HCT116 (cell line): ENCODE results near the gene REST. TPM values are rescaled to one million over a fixed set of nuclear protein-coding genes. Genes with fewer than 3 reads are reported as not detected.

Experiments used
- ATAC-seq: fragments of 200-7000 bp; cut with Tn5 transposase; 2 replicates; pipeline ENCODE4 v1.9.1; 2020; ENCODE audit warnings: mild to moderate bottlenecking, moderate library complexity
- BruUV-seq: library from RNA; stranded (reverse); fragments of 400-500 nt; replicated peaks from 2 replicates; lab custom pipeline; 2021; lab: Mats Ljungman, UMichigan
- CTCF ChIA-PET: fragments of 300-600 bp; sonication (Branson Sonifier 250); formaldehyde crosslinking; loops from one replicate; lab custom pipeline; 2021; ENCODE audit warnings: antibody characterized with exemption; lab: Charles Lee
- POLR2A ChIA-PET: fragments of 300-600, 350-600 bp; sonication (Branson Sonifier 250); formaldehyde crosslinking; loops from one replicate; lab custom pipeline; 2021; ENCODE audit warnings: antibody characterized with exemption; lab: Charles Lee
- RAD21 ChIA-PET, 2 experiments: fragments of 300-600 bp; sonication (Branson Sonifier 250); formaldehyde crosslinking; loops; one replicate each; lab custom pipeline; 2023; ENCODE audit warnings: low total read pairs in 2 of 2; ENCODE audit not compliant: uncharacterized antibody in 2 of 2, unreplicated experiment in 2 of 2, low non-redundant PET in 1 of 2; lab: Charles Lee
- DNase-seq: peaks from one replicate; pipeline ENCODE4 v3.0.0-alpha.2; 2010; ENCODE audit warnings: low read depth, low spot score
- H2AFZ ChIP-seq: fragments of 200-600 bp; shearing (Covaris generic), sonication (generic); 2 replicates; pipeline ENCODE4 v1.6.1; 2017; ENCODE audit warnings: low read depth, mixed run types, mixed read lengths, antibody characterized with exemption, low read length; ENCODE audit not compliant: poor library complexity, severe bottlenecking
- H3K27ac ChIP-seq: 2 replicates; pipeline ENCODE4 v1.5.1; 2012; ENCODE audit warnings: low read depth, low read length
- H3K27me3 ChIP-seq: fragments of 200-600 bp; sonication (generic); 2 replicates; pipeline ENCODE4 v1.6.1; 2016; ENCODE audit warnings: mixed run types, low read length, mixed read lengths; ENCODE audit not compliant: insufficient read depth
- H3K36me3 ChIP-seq, 2 experiments: fragments of 200-500 bp in 1 of 2; fragments of 200-600 bp in 1 of 2; sonication (Bioruptor generic) in 1 of 2; sonication (generic) in 1 of 2; 2 replicates each; pipeline versions ENCODE4 v1.5.1 to v1.6.1; 2014 to 2016; ENCODE audit warnings: low read length in 2 of 2, inconsistent platforms in 1 of 2, mixed read lengths in 1 of 2, mixed run types in 1 of 2; ENCODE audit not compliant: insufficient read depth in 2 of 2, control insufficient read depth in 1 of 2
- H3K4me1 ChIP-seq, 2 experiments: fragments of 200-600 bp in 1 of 2; sonication (generic) in 1 of 2; 2 replicates each; pipeline versions ENCODE4 v1.5.1 to v1.6.1; 2012 to 2017; ENCODE audit warnings: low read length in 2 of 2, inconsistent platforms in 1 of 2, mild to moderate bottlenecking in 1 of 2, mixed read lengths in 1 of 2, mixed run types in 1 of 2, moderate library complexity in 1 of 2; ENCODE audit not compliant: insufficient read depth in 2 of 2, control insufficient read depth in 1 of 2
- H3K4me2 ChIP-seq: fragments of 200-600 bp; sonication (generic); 2 replicates; pipeline ENCODE4 v1.6.1; 2017; ENCODE audit warnings: mixed run types, low read length, mixed read lengths
- H3K4me3 ChIP-seq, 2 experiments: fragments of 200-600 bp in 1 of 2; sonication (generic) in 1 of 2; replicated peaks in 1 of 2; 2 replicates each; pipeline ENCODE4 v1.5.1; 2011 to 2016; ENCODE audit warnings: low read length in 2 of 2, control low read depth in 1 of 2, low read depth in 1 of 2, mild to moderate bottlenecking in 1 of 2, mixed read lengths in 1 of 2, mixed run types in 1 of 2
- H3K79me2 ChIP-seq: fragments of 200-600 bp; sonication (generic); 2 replicates; pipeline ENCODE4 v1.6.1; 2017; ENCODE audit warnings: mild to moderate bottlenecking, mixed run types, low read length, moderate library complexity, mixed read lengths; ENCODE audit not compliant: insufficient read depth
- H3K9ac ChIP-seq: fragments of 200-600 bp; sonication (generic); 2 replicates; pipeline ENCODE4 v1.6.1; 2016; ENCODE audit warnings: low read length, mixed read lengths
- H3K9me2 ChIP-seq: fragments of 200-600 bp; sonication (generic), shearing (Covaris generic); 2 replicates; pipeline ENCODE4 v1.6.1; 2017; ENCODE audit warnings: mixed run types, mild to moderate bottlenecking, moderate library complexity; ENCODE audit not compliant: insufficient read depth
- H3K9me3 ChIP-seq, 2 experiments: fragments of 200-500 bp in 1 of 2; fragments of 200-600 bp in 1 of 2; sonication (Bioruptor generic) in 1 of 2; sonication (generic) in 1 of 2; 2 replicates each; pipeline ENCODE4 v1.6.1; 2014 to 2017; ENCODE audit warnings: low read length in 2 of 2, mixed read lengths in 2 of 2, inconsistent platforms in 1 of 2, low read depth in 1 of 2, mild to moderate bottlenecking in 1 of 2, mixed run types in 1 of 2, moderate library complexity in 1 of 2; ENCODE audit not compliant: control insufficient read depth in 1 of 2, insufficient read depth in 1 of 2
- H4K20me1 ChIP-seq: fragments of 200-600 bp; sonication (generic), shearing (Covaris generic); 2 replicates; pipeline ENCODE4 v1.6.1; 2017; ENCODE audit warnings: mixed run types, mild to moderate bottlenecking, moderate library complexity; ENCODE audit not compliant: insufficient read depth
- CBX3 ChIP-seq: IDR thresholded peaks from 2 replicates; pipeline ENCODE4 v1.6.1; 2012; ENCODE audit warnings: low read depth
- CEBPB ChIP-seq: IDR thresholded peaks from 2 replicates; pipeline ENCODE4 v1.6.1; 2012; ENCODE audit warnings: low read depth
- EGR1 ChIP-seq: IDR thresholded peaks from 2 replicates; pipeline ENCODE4 v1.6.1; 2012; ENCODE audit warnings: low read depth
- ELF1 ChIP-seq: IDR thresholded peaks from 2 replicates; pipeline ENCODE4 v1.6.1; 2012; ENCODE audit warnings: low read depth, borderline replicate concordance
- EZH2phosphoT487 ChIP-seq: fragments of 200-600 bp; IDR thresholded peaks from 2 replicates; pipeline ENCODE4 v1.6.1; 2018; ENCODE audit warnings: antibody characterized with exemption, borderline replicate concordance
- FOSL1 ChIP-seq: IDR thresholded peaks from 2 replicates; pipeline ENCODE4 v1.6.1; 2012; ENCODE audit warnings: low read depth
- POLR2A ChIP-seq: IDR thresholded peaks from 2 replicates; pipeline ENCODE4 v1.7.0; 2011; ENCODE audit warnings: borderline replicate concordance; ENCODE audit not compliant: insufficient read depth, insufficient read length; ENCODE audit errors: extremely low read depth
- POLR2AphosphoS5 ChIP-seq: IDR thresholded peaks from 2 replicates; pipeline ENCODE4 v1.6.1; 2011; ENCODE audit warnings: mild to moderate bottlenecking, low read depth, low read length, moderate library complexity
- SIN3A ChIP-seq: IDR thresholded peaks from 2 replicates; pipeline ENCODE4 v1.6.1; 2012; ENCODE audit warnings: low read depth
- SRF ChIP-seq: IDR thresholded peaks from 2 replicates; pipeline ENCODE4 v1.6.1; 2012; ENCODE audit warnings: low read depth
- TCF7L2 ChIP-seq: IDR thresholded peaks from 2 replicates; pipeline ENCODE4 v1.7.0; 2011; ENCODE audit warnings: borderline replicate concordance, inconsistent platforms; ENCODE audit not compliant: insufficient read depth, insufficient read length; ENCODE audit errors: extremely low read depth
- YY1 ChIP-seq: IDR thresholded peaks from 2 replicates; pipeline ENCODE4 v1.6.1; 2011; ENCODE audit warnings: low read length, low read depth, moderate library complexity, mild to moderate bottlenecking; ENCODE audit not compliant: insufficient replicate concordance; ENCODE audit errors: extremely low read depth
- ZFX ChIP-seq: fragments of 450-650 bp; IDR thresholded peaks from 2 replicates; pipeline ENCODE4 v1.6.1; 2017
- intact Hi-C: fragments of 100-400 bp; cut with micrococcal nuclease; formaldehyde crosslinking; loops from 2 replicates; pipeline ENCODE4 v1.10.0; 2022
- total RNA-seq: library from RNA; stranded (reverse); gene quantifications from one replicate; pipeline ENCODE4 v1.2.1, GENCODE V29; 2021; ENCODE audit not compliant: unreplicated experiment
- TF ChIP-seq, protein P1 (sequence below): IDR thresholded peaks from 2 replicates; pipeline ENCODE4 v1.6.1; 2011; ENCODE audit warnings: mild to moderate bottlenecking, low read length, moderate library complexity; ENCODE audit not compliant: insufficient replicate concordance; ENCODE audit errors: extremely low read depth
- TF ChIP-seq, protein P2 (sequence below): IDR thresholded peaks from 2 replicates; pipeline ENCODE4 v1.6.1; 2012
- TF ChIP-seq, protein P3 (sequence below): IDR thresholded peaks from 2 replicates; pipeline ENCODE4 v1.6.1; 2012; ENCODE audit warnings: low read depth

The REST gene
- total RNA-seq, 1 experiment from 2014 or later = 42.6 TPM

DNA sequence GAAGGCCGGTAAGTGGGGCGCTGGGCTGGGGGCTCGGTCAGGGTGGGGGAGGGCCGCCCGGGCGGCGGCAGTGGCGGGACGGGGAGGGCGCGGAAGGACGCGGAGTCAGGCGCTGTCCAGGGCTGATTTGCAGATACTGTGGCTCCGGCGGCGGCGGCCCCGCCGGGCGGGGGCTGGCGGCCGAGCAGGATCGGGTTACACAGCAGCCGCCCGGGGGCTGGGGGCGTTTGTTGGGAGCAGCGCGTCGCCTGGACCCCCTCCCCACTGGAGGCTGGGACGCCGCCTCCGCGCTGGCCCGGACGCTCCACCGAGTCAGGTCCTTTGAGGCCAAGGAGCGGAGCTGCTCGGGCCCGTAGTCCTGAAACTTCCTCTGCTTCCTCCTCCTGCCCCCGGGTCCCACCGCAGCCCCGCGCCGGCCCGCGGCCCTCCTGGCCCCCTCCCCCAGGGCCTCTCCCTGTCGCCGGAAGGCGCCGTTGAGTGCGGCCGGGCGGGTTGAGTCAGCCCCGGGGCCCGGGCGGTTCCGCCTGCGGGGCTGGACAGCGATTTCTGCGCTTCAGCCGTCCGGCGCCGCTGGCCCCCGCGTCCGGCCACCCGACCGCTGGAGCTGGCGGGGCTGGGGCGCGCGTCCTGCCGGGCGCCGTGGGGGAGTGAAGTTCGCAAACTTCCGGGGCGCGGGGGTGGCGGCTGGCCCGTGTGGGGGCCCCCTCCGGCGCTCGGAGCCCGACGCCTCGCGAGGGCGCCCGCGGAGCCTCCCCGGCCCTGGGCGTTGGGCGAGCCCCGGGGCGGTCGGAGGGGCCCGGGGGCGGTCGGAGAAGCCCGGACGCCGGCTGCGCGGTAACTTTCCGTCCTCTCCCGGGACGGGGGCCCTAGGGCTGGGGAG, 746 bp downstream of the REST start:
- no TSS peak for BruUV-seq
- CTCF ChIA-PET = interaction anchor here (1.2 kb wide), 1 partner anchor 70 kb away, joined by 3 read pairs; the partner anchor contains the start of genes NOA1 and POLR2B

More for the DNA sequence above, 746 bp downstream of the REST start:
- H3K9ac ChIP-seq = peak overlapping the region; percentile 80
- peak overlapping the region; percentile 92 for H3K4me2 ChIP-seq
- H3K4me1 ChIP-seq = peaks cover 8 to 14% of the 10 kb centered on the region in 2 experiments
- intact Hi-C loops = loop anchor here (5.0 to 10.0 kb wide), 2 partner anchors 69 to 474 kb away; partner anchors contain the start of genes NOA1, PAICS, POLR2B and PPAT
- TF ChIP-seq CEBPB = no peak
- TF ChIP-seq ZFX = peak; percentile 73
- TF ChIP-seq, protein P1, sequence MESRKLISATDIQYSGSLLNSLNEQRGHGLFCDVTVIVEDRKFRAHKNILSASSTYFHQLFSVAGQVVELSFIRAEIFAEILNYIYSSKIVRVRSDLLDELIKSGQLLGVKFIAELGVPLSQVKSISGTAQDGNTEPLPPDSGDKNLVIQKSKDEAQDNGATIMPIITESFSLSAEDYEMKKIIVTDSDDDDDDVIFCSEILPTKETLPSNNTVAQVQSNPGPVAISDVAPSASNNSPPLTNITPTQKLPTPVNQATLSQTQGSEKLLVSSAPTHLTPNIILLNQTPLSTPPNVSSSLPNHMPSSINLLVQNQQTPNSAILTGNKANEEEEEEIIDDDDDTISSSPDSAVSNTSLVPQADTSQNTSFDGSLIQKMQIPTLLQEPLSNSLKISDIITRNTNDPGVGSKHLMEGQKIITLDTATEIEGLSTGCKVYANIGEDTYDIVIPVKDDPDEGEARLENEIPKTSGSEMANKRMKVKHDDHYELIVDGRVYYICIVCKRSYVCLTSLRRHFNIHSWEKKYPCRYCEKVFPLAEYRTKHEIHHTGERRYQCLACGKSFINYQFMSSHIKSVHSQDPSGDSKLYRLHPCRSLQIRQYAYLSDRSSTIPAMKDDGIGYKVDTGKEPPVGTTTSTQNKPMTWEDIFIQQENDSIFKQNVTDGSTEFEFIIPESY = no peak
- TF ChIP-seq, protein P2, sequence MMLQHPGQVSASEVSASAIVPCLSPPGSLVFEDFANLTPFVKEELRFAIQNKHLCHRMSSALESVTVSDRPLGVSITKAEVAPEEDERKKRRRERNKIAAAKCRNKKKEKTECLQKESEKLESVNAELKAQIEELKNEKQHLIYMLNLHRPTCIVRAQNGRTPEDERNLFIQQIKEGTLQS = no peak
- TF ChIP-seq CBX3 = no peak
- no peak for TF ChIP-seq SRF
- TF ChIP-seq ELF1 = no peak
- no peak for TF ChIP-seq FOSL1
- TF ChIP-seq SIN3A = peak; percentile 8; the same call in 1 of the 2 replicates
- TF ChIP-seq POLR2AphosphoS5 = 0 out of 2 replicates have a peak, but pooled peaks have one; percentile 27
- peak; percentile 59 for TF ChIP-seq TCF7L2
- no peak for TF ChIP-seq YY1
- no peak for TF ChIP-seq POLR2A
- TF ChIP-seq, protein P3, sequence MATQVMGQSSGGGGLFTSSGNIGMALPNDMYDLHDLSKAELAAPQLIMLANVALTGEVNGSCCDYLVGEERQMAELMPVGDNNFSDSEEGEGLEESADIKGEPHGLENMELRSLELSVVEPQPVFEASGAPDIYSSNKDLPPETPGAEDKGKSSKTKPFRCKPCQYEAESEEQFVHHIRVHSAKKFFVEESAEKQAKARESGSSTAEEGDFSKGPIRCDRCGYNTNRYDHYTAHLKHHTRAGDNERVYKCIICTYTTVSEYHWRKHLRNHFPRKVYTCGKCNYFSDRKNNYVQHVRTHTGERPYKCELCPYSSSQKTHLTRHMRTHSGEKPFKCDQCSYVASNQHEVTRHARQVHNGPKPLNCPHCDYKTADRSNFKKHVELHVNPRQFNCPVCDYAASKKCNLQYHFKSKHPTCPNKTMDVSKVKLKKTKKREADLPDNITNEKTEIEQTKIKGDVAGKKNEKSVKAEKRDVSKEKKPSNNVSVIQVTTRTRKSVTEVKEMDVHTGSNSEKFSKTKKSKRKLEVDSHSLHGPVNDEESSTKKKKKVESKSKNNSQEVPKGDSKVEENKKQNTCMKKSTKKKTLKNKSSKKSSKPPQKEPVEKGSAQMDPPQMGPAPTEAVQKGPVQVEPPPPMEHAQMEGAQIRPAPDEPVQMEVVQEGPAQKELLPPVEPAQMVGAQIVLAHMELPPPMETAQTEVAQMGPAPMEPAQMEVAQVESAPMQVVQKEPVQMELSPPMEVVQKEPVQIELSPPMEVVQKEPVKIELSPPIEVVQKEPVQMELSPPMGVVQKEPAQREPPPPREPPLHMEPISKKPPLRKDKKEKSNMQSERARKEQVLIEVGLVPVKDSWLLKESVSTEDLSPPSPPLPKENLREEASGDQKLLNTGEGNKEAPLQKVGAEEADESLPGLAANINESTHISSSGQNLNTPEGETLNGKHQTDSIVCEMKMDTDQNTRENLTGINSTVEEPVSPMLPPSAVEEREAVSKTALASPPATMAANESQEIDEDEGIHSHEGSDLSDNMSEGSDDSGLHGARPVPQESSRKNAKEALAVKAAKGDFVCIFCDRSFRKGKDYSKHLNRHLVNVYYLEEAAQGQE = peak; percentile 62
- 0 out of 2 replicates have a peak, but pooled peaks have one; percentile 20 for TF ChIP-seq EGR1
- TF ChIP-seq EZH2phosphoT487 = no peak
- H3K27me3 ChIP-seq = no peaks in the 10 kb centered on the region
- ATAC-seq (peak; percentile 71), DNase-seq (no peak)
- no peaks in the 10 kb centered on the region for H3K9me2 ChIP-seq
- H3K9me3 ChIP-seq = no peaks in the 10 kb centered on the region
- ChIA-PET RAD21 (no interaction called here), POLR2A (interaction anchor here (0.5 to 1.7 kb wide), 3 partner anchors 69 to 84 kb away, joined by 3 to 8 read pairs (median 3); partner anchors contain the start of genes NOA1 and POLR2B)
- 0 out of 4 replicates have a peak, but pooled peaks cover 0 to 6% of the 10 kb centered on the region in 2 experiments for H3K36me3 ChIP-seq
- no peak overlapping the region for H2AFZ ChIP-seq
- no peaks in the 10 kb centered on the region for H4K20me1 ChIP-seq
- H3K79me2 ChIP-seq = peaks cover 46% of the 10 kb centered on the region
- H3K4me3 ChIP-seq = peak overlapping the region; percentile 85 to 94
- peak overlapping the region; percentile 77 for H3K27ac ChIP-seq
